Epithelial cell of proximal tubule (primary cell): ENCODE measurements around the gene ATP8A2. TPM values are rescaled to one million over a fixed set of nuclear protein-coding genes. Genes with fewer than 3 reads are reported as not detected.

Source experiments
- DNase-seq: peaks from one replicate; pipeline ENCODE4 v3.0.0-alpha.2; 2011; ENCODE audit warnings: low read depth
- H3K4me3 ChIP-seq: 2 replicates; pipeline ENCODE4 v1.5.1; 2011; ENCODE audit warnings: low read depth, mild to moderate bottlenecking, low read length
- total RNA-seq: library from RNA; depleted of rRNA; stranded (reverse); fragments of >200 nt; gene quantifications from 2 replicates; pipeline ENCODE4 v1.2.3, GENCODE V29; 2015
- TF ChIP-seq, protein P1 (sequence below): conservative IDR thresholded peaks from 2 replicates; pipeline ENCODE4 v1.5.1; 2012; ENCODE audit warnings: low read depth, mild to moderate bottlenecking, low read length

ATP8A2 gene
- total RNA-seq, 1 donor from 2014 or later, result 2.2 TPM

DNA sequence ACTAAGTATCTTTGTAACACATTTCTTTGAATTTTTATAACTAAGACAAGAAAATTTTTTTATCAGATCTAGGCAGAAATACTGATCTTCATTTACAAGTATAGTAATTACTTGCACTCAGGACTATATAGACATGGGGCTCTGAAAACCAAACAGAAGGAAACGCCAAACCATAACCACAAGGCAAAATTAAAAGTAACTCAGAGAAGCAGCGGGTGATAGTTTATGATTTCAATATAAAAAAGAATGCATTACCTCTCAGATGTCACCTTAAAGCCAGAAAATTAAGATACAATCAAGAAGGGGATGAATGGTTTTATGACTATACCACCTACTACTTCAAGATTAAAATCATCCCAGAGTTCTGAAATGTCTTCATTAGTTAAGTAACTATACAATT, 673.4 kb downstream of the ATP8A2 start:
- TF ChIP-seq, protein P1, sequence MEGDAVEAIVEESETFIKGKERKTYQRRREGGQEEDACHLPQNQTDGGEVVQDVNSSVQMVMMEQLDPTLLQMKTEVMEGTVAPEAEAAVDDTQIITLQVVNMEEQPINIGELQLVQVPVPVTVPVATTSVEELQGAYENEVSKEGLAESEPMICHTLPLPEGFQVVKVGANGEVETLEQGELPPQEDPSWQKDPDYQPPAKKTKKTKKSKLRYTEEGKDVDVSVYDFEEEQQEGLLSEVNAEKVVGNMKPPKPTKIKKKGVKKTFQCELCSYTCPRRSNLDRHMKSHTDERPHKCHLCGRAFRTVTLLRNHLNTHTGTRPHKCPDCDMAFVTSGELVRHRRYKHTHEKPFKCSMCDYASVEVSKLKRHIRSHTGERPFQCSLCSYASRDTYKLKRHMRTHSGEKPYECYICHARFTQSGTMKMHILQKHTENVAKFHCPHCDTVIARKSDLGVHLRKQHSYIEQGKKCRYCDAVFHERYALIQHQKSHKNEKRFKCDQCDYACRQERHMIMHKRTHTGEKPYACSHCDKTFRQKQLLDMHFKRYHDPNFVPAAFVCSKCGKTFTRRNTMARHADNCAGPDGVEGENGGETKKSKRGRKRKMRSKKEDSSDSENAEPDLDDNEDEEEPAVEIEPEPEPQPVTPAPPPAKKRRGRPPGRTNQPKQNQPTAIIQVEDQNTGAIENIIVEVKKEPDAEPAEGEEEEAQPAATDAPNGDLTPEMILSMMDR, result no peak
- H3K4me3 ChIP-seq, result no peak overlapping the region
- no peak for DNase-seq

DNA sequence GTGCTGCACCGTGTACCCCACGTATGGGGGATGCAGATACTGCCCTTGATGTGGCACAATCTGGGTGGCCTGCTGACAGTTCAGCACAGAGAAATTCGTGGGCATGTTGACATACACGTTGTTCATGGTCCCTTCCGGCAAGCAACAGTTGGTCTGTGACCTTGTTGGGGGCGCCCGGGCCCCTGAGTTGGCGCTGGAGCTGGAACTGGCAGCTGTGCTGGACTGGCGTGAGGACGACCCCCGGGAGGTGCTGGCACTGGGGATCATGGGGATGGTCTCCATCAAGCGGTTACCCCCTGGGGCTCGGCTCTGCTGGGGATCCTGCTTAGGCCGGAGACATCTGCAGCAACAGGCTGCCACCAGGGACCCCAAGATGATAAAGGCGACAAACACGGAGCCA, 674.9 kb downstream of the ATP8A2 start:
- no peak overlapping the region for H3K4me3 ChIP-seq
- TF ChIP-seq, protein P1, result no peak
- no peak for DNase-seq

DNA sequence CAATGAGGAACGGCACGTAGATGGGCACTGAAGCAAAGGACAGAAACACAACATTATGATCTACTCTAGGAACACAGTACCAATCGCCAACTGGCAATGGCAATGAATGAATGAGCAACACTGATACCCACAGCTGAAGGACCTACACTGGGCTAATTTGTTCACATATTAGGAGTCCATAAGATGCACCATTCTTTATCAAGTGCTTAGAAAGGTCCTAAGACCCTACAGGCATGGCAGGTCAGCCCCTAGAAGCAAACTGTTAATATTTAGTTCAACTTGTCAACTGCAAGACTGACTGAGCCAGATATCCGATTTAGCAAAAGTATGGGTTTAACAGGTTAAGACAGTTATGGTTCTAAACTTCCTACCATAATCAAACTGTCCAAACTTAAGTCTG, 675.3 kb downstream of the ATP8A2 start:
- no peak overlapping the region for H3K4me3 ChIP-seq
- DNase-seq, result no peak
- TF ChIP-seq, protein P1, result no peak

DNA sequence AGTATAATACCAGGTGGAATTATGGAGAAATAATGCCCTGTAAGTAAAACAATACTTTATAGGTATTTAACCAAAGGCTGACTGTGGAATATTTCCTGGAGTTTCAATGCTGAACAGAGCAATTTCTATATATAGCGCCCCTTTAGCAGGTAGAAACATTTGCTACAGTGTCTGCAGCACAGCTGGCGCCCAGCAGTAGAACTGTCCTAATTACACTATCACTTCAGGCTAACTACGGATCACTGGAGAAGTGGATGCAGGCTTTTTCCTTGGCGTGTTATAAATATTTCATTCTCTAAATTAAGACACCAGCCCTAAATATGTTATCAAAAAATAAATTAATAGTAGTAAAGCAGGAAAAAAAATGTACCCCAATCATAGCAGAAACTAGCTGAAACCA, 677.0 kb downstream of the ATP8A2 start:
- TF ChIP-seq, protein P1, result no peak
- no peak for DNase-seq
- H3K4me3 ChIP-seq, result peak overlapping the region; percentile 76

DNA sequence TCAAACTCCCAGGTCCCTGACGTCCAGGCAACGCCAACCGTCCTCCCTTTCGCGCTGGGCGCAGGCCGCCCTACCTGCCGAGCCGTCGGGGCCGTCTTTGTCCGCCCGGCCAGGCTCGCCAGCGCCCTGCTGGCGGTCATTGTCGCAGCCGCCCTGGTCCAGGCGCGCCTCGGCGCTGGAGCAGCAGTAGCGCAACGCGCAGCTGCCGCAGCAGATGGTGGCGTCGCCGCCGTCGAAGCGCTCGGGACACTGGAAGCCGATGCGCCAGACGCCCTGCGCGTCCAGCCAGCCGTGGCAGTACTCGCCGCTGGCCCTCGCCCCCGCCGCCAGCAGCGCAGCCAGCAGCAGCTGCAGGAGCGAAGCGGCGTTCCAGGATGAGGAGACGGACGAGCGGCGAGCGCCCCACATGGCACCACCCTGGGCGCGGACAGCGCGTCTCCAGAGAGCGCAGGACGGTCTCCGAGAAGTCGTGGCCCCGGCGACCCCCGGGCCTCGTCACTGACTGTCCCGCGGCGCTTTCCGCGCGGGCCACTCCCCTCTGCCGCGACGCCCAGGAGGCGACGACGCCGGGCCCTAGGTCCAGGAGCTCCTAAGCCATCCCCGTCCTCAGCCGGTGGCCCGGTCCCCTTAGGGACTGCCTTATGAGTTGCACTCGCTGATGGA, 678.9 kb downstream of the ATP8A2 start:
- TF ChIP-seq, protein P1, result no peak
- H3K4me3 ChIP-seq, result peak overlapping the region; percentile 76
- DNase-seq, result no peak

DNA sequence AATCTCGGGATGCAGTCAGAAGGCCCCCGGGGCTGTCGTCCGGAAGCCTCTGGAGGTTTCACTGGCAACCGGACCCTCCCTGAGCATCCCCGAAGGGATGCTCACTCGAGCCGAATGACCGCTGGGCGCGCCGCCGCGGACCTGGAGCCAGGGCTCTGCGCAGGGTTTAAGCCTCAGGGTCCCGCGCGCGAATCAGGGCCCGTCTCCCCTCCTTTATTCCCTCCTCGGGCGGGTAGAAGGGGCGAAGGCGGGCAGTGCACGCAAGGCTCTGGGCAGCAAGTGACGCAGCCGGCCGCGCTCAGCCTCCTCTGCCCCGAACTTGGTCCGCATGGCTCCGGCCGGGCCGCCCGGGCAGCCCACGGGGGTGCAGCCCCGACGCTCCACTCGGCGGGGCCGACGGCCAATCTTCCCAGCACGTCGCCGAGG, 679.5 kb downstream of the ATP8A2 start:
- no peak for DNase-seq
- TF ChIP-seq, protein P1, result no peak
- peak overlapping the region; percentile 76 for H3K4me3 ChIP-seq

DNA sequence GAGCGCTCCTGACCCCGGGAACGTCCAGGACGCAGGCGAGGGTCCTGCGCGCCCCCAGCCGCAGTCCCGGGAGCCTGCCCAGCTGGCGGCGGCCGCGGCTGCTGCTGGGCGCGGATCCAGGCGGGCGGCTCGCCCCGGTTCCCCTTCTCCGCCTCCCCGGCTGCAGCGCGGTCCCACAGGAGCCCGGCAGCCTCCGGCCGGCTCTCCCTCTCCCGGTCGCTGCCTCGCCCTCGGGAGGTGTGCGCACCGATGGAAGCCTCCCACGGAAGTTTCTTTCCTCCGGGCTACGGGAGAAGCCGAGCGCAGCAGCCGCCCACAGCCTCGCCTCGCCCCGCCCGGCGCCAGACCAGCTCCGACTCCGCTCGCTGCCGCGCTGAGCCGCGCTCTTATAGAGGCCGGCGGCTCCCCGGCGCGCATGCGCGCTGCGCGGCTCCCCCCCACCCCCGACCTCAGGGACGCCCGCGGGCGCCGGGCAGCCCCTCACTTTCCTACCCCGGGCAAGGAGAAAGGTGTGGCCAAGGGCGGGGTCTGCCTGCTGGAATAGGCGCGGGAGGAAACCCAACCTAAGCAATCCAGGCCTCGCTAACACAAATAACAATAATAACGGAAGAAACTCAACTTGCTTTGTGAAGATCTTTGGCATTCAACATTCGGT, 680.0 kb downstream of the ATP8A2 start, which contains the start of gene SHISA2:
SHISA2 (minus strand) TSS at position 360 of the 655 bp plus-strand sequence. CDS start 1,041 bp downstream, outside the sequence.
- TF ChIP-seq, protein P1, result no peak
- H3K4me3 ChIP-seq, result peak within 1 kb of the TSS; percentile 76
- DNase-seq, result no peak
